Neural cell (in vitro differentiated cells): ENCODE data around the gene VWA8. TPM values are rescaled to one million over a fixed set of nuclear protein-coding genes. Genes with fewer than 3 reads are reported as not detected.
"Not testable (repeated sequence)": the region's sequence is repeated elsewhere in the genome, so short reads cannot be mapped to it uniquely, and the experiment has no call there.

Experiments
- H2AFZ ChIP-seq: fragments of 200-600, 300-800 bp; sonication (generic), shearing (Covaris generic); 2 replicates; pipeline ENCODE4 v1.6.0; 2014; ENCODE audit warnings: low read depth, mild to moderate bottlenecking, antibody characterized with exemption, low read length, moderate library complexity
- H3F3A ChIP-seq: fragments of 200-600 bp; shearing (Covaris generic); 2 replicates; pipeline ENCODE4 v1.6.1; 2016; ENCODE audit warnings: mild to moderate bottlenecking, moderate library complexity, mixed read lengths, antibody characterized with exemption, low read length; ENCODE audit not compliant: insufficient read depth, poor library complexity, severe bottlenecking
- H3K27ac ChIP-seq: fragments of 200-600, 300-800 bp; sonication (generic), shearing (Covaris generic); 2 replicates; pipeline ENCODE4 v1.5.1; 2014; ENCODE audit warnings: mild to moderate bottlenecking, low read length, moderate library complexity
- H3K27me3 ChIP-seq: fragments of 300-800, 200-600 bp; sonication (generic), shearing (Covaris generic); 2 replicates; pipeline ENCODE4 v1.6.0; 2014; ENCODE audit warnings: mild to moderate bottlenecking, low read depth, low read length, moderate library complexity; ENCODE audit not compliant: insufficient read depth
- H3K36me3 ChIP-seq: fragments of 300-800, 200-600 bp; sonication (generic), shearing (Covaris generic); 2 replicates; pipeline ENCODE4 v1.5.1; 2014; ENCODE audit warnings: mild to moderate bottlenecking, antibody characterized with exemption, low read length, moderate library complexity; ENCODE audit not compliant: insufficient read depth
- H3K4me2 ChIP-seq: fragments of 300-800, 200-600 bp; sonication (generic), shearing (Covaris generic); 2 replicates; pipeline ENCODE4 v1.6.0; 2014; ENCODE audit warnings: mild to moderate bottlenecking, low read length
- H3K4me3 ChIP-seq: fragments of 300-800, 200-600 bp; sonication (generic), shearing (Covaris generic); 2 replicates; pipeline ENCODE4 v1.5.1; 2014; ENCODE audit warnings: mild to moderate bottlenecking, low read length, moderate library complexity
- H3K79me2 ChIP-seq: fragments of 200-600 bp; shearing (Covaris generic); replicated peaks from 2 replicates; pipeline ENCODE4 v1.6.0; 2014; ENCODE audit warnings: mild to moderate bottlenecking, low read length, moderate library complexity; ENCODE audit not compliant: insufficient read depth
- H3K9ac ChIP-seq: fragments of 300-800, 200-600 bp; sonication (generic), shearing (Covaris generic); 2 replicates; pipeline ENCODE4 v1.6.1; 2016; ENCODE audit warnings: mild to moderate bottlenecking, low read length, mixed read lengths
- H3K9me2 ChIP-seq: fragments of 200-600 bp; shearing (Covaris generic); 2 replicates; pipeline ENCODE4 v1.6.1; 2016; ENCODE audit warnings: mild to moderate bottlenecking, low read length, mixed read lengths; ENCODE audit not compliant: insufficient read depth
- H3K9me3 ChIP-seq: fragments of 200-600, 300-800 bp; sonication (generic), shearing (Covaris generic); 2 replicates; pipeline ENCODE4 v1.6.1; 2016; ENCODE audit warnings: mild to moderate bottlenecking, mixed run types, low read length, moderate library complexity, mixed read lengths
- H4K20me1 ChIP-seq: fragments of 200-600 bp; shearing (Covaris generic); 2 replicates; pipeline ENCODE4 v1.6.1; 2016; ENCODE audit warnings: mild to moderate bottlenecking, mixed run types; ENCODE audit not compliant: insufficient read depth
- EP300 ChIP-seq: fragments of 450-650 bp; conservative IDR thresholded peaks from 2 replicates; pipeline ENCODE4 v1.6.1; 2014; ENCODE audit warnings: antibody characterized with exemption, mild to moderate bottlenecking, moderate library complexity; ENCODE audit not compliant: poor library complexity, severe bottlenecking
- EZH2 ChIP-seq: fragments of 200-600, 300-800 bp; shearing (Covaris generic), sonication (generic); IDR thresholded peaks from 2 replicates; pipeline ENCODE4 v1.6.1; 2014; ENCODE audit warnings: antibody characterized with exemption, low read length, borderline replicate concordance, mild to moderate bottlenecking; ENCODE audit not compliant: insufficient read depth, poor library complexity, severe bottlenecking
- MXI1 ChIP-seq: fragments of 450-650 bp; conservative IDR thresholded peaks from 2 replicates; pipeline ENCODE4 v1.6.1; 2014; ENCODE audit warnings: antibody characterized with exemption, mild to moderate bottlenecking; ENCODE audit not compliant: poor library complexity, severe bottlenecking
- POLR2AphosphoS5 ChIP-seq: IDR thresholded peaks from 2 replicates; pipeline ENCODE4 v1.6.1; 2012
- RAD21 ChIP-seq: fragments of 450-650 bp; conservative IDR thresholded peaks from 2 replicates; pipeline ENCODE4 v1.6.1; 2014; ENCODE audit warnings: antibody characterized with exemption, mild to moderate bottlenecking, moderate library complexity
- SMC3 ChIP-seq: fragments of 450-650 bp; conservative IDR thresholded peaks from 2 replicates; pipeline ENCODE4 v1.6.1; 2014; ENCODE audit warnings: antibody characterized with exemption, mild to moderate bottlenecking, moderate library complexity; ENCODE audit not compliant: poor library complexity
- TAF1 ChIP-seq: IDR thresholded peaks from 2 replicates; pipeline ENCODE4 v1.6.1; 2012; ENCODE audit warnings: low read depth
- polyA plus RNA-seq: library from polyadenylated mRNA; depleted of rRNA; stranded (reverse); fragments of >200 nt; gene quantifications from 2 replicates; pipeline ENCODE4 v1.2.3, GENCODE V29; 2014
- TF ChIP-seq, protein P1 (sequence below): IDR thresholded peaks from 2 replicates; pipeline ENCODE4 v1.6.1; 2012; ENCODE audit warnings: borderline replicate concordance
- TF ChIP-seq, protein P2 (sequence below): fragments of 450-650 bp; IDR thresholded peaks from 2 replicates; pipeline ENCODE4 v1.5.1; 2014; ENCODE audit warnings: antibody characterized with exemption, mild to moderate bottlenecking, moderate library complexity; ENCODE audit not compliant: poor library complexity, severe bottlenecking

The VWA8 gene
- polyA plus RNA-seq, 1 donor from 2014 or later: 3.6 TPM

DNA sequence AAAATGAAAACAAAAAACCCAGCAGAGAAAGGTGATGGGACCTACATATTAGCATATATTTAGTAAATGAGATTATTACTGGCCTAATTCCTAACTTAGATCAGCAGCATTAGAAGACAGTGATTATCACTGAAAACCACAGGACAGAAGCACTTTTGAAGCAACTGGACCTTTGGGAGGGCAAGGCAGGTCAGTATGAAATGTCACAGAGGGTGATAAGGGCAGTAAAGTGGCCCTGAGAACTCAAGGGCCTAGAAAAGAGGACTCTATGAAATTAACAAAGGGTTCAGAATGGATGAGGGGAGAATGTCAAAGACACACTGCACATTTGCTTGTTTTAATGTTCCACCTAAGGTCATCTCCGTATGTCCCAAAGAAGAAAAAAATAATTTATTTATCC lies 148.7 kb downstream of the VWA8 start:
- no peaks in the 10 kb centered on the region for H3K36me3 ChIP-seq
- H3K27ac ChIP-seq: no peak overlapping the region
- no peak for TF ChIP-seq MXI1
- TF ChIP-seq TAF1: no peak
- TF ChIP-seq RAD21: no peak
- no peaks in the 10 kb centered on the region for H3F3A ChIP-seq
- no peaks in the 10 kb centered on the region for H3K79me2 ChIP-seq
- H3K9ac ChIP-seq: no peak overlapping the region
- H3K4me3 ChIP-seq: no peak overlapping the region
- no peaks in the 10 kb centered on the region for H3K9me2 ChIP-seq
- H4K20me1 ChIP-seq: no peaks in the 10 kb centered on the region
- no peak overlapping the region for H3K4me2 ChIP-seq
- no peak overlapping the region for H2AFZ ChIP-seq
- no peaks in the 10 kb centered on the region for H3K9me3 ChIP-seq
- no peaks in the 10 kb centered on the region for H3K27me3 ChIP-seq

DNA sequence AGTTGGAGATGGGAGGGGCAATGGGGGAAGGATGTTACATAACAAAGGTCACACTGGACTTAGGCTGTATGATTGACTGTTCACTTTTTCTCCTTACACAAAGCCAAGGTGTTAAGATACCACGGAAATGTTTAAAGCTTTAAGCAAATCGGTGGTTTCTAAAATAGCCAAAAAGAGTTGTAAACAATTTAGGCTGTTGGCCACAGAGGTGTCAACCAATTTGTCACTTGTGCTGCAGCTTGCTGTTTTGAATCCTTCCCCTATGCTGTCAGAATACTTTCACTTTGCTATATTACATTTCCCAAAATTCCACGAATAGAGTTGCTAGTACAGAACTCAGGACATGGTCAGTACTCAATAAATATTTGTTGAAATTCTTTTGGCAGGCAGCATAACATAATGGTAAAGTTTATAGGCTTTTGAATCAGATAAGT lies 149.3 kb downstream of the VWA8 start:
- no peaks in the 10 kb centered on the region for H4K20me1 ChIP-seq
- H3F3A ChIP-seq: no peaks in the 10 kb centered on the region
- no peak overlapping the region for H3K4me3 ChIP-seq
- H3K4me2 ChIP-seq: no peak overlapping the region
- no peaks in the 10 kb centered on the region for H3K27me3 ChIP-seq
- H3K9me2 ChIP-seq: no peaks in the 10 kb centered on the region
- no peak overlapping the region for H3K27ac ChIP-seq
- no peaks in the 10 kb centered on the region for H3K36me3 ChIP-seq
- no peak overlapping the region for H3K9ac ChIP-seq
- TF ChIP-seq, protein P1, sequence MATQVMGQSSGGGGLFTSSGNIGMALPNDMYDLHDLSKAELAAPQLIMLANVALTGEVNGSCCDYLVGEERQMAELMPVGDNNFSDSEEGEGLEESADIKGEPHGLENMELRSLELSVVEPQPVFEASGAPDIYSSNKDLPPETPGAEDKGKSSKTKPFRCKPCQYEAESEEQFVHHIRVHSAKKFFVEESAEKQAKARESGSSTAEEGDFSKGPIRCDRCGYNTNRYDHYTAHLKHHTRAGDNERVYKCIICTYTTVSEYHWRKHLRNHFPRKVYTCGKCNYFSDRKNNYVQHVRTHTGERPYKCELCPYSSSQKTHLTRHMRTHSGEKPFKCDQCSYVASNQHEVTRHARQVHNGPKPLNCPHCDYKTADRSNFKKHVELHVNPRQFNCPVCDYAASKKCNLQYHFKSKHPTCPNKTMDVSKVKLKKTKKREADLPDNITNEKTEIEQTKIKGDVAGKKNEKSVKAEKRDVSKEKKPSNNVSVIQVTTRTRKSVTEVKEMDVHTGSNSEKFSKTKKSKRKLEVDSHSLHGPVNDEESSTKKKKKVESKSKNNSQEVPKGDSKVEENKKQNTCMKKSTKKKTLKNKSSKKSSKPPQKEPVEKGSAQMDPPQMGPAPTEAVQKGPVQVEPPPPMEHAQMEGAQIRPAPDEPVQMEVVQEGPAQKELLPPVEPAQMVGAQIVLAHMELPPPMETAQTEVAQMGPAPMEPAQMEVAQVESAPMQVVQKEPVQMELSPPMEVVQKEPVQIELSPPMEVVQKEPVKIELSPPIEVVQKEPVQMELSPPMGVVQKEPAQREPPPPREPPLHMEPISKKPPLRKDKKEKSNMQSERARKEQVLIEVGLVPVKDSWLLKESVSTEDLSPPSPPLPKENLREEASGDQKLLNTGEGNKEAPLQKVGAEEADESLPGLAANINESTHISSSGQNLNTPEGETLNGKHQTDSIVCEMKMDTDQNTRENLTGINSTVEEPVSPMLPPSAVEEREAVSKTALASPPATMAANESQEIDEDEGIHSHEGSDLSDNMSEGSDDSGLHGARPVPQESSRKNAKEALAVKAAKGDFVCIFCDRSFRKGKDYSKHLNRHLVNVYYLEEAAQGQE: no peak
- no peak for TF ChIP-seq POLR2AphosphoS5
- TF ChIP-seq SMC3: no peak
- no peaks in the 10 kb centered on the region for H3K9me3 ChIP-seq
- no peaks in the 10 kb centered on the region for H3K79me2 ChIP-seq
- H2AFZ ChIP-seq: no peak overlapping the region

DNA sequence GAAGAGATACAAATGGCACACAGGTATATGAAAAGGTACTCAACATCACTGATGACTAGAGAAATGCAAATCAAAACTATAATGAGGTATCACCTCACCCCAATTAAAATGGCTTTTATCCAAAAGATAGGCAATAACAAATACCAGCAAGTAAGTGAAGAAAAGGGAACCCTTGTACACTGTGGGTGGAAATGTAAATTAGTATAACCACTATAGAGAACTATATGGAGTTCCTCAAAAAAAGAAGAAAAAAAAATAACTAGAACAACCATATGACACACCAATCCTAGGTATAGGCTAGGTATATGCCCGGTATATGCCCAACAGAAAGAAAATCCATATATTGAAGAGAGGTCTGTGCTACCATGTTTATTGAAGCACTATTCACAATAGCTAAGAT lies 150.9 kb downstream of the VWA8 start:
- no peaks in the 10 kb centered on the region for H4K20me1 ChIP-seq
- TF ChIP-seq, protein P2, sequence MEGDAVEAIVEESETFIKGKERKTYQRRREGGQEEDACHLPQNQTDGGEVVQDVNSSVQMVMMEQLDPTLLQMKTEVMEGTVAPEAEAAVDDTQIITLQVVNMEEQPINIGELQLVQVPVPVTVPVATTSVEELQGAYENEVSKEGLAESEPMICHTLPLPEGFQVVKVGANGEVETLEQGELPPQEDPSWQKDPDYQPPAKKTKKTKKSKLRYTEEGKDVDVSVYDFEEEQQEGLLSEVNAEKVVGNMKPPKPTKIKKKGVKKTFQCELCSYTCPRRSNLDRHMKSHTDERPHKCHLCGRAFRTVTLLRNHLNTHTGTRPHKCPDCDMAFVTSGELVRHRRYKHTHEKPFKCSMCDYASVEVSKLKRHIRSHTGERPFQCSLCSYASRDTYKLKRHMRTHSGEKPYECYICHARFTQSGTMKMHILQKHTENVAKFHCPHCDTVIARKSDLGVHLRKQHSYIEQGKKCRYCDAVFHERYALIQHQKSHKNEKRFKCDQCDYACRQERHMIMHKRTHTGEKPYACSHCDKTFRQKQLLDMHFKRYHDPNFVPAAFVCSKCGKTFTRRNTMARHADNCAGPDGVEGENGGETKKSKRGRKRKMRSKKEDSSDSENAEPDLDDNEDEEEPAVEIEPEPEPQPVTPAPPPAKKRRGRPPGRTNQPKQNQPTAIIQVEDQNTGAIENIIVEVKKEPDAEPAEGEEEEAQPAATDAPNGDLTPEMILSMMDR: no peak
- TF ChIP-seq RAD21 (no peak), EP300 (no peak), EZH2 (no peak), MXI1 (no peak), SMC3 (no peak), TAF1 (no peak), POLR2AphosphoS5 (no peak)
- TF ChIP-seq, protein P1: no peak

DNA sequence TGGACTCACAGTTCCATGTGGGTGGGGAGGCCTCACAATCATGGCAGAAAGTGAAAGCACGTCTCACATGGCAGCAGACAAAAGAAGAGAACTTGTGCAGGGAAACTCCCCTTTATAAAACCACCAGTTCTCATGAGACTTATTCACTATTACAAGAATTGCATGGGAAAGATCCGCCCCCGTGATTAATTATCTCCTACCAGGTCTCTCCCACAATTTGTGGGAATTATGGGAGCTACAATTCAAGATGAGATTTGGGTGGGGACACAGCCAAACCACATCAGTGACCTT lies 157.5 kb downstream of the VWA8 start:
- H4K20me1 ChIP-seq, H3K9me2 ChIP-seq, H3K27me3 ChIP-seq, H3K4me3 ChIP-seq, H3K9me3 ChIP-seq, H2AFZ ChIP-seq, H3K9ac ChIP-seq, H3K36me3 ChIP-seq, H3K79me2 ChIP-seq, H3K4me2 ChIP-seq, H3F3A ChIP-seq, H3K27ac ChIP-seq: not testable (repeated sequence)

More for the DNA sequence above, 150.9 kb downstream of the VWA8 start:
- Histone ChIP-seq H3K36me3 (no peaks in the 10 kb centered on the region), H3K4me3 (no peak overlapping the region), H3K27me3 (no peaks in the 10 kb centered on the region), H3K4me2 (no peak overlapping the region), H3K79me2 (no peaks in the 10 kb centered on the region), H3K9me3 (no peaks in the 10 kb centered on the region), H3K9me2 (no peaks in the 10 kb centered on the region), H3K27ac (no peak overlapping the region), H3F3A (no peaks in the 10 kb centered on the region), H2AFZ (no peak overlapping the region), H3K9ac (no peak overlapping the region)
